ENCODE measurements around the gene IL1R2.

Gene IL1R2

GRCh38 chr2:101981066-101981465, 10.7 kb upstream of the IL1R2 start:
- Histone ChIP-seq H3K9ac (ENCODE audit: low read length) (no peak overlapping the region), H3K4me2 (ENCODE audit: low read length) (no peak overlapping the region), H3K79me2 (ENCODE audit: low read length) (no peaks in the 10 kb centered on the region), H3K27ac (ENCODE audit: low read length) (no peak overlapping the region), H2AFZ (ENCODE audit: low read depth, low read length) (no peak overlapping the region), H3K27me3 (ENCODE audit: low read depth, low read length) (no peaks in the 10 kb centered on the region), H3K36me3 (replicated peaks; ENCODE audit: low read depth, low read length) (no peaks in the 10 kb centered on the region), H3K9me3 (ENCODE audit: insufficient read depth, low read length) (no peaks in the 10 kb centered on the region), H4K20me1 (ENCODE audit: insufficient read depth, low read length) (no peaks in the 10 kb centered on the region), H3K4me1 (ENCODE audit: low read length) (peaks cover 13% of the 10 kb centered on the region), H3K4me3 (ENCODE audit: low read length) (no peak overlapping the region)
- TF ChIP-seq CTCF (IDR thresholded peaks at IDR 0.05; ENCODE audit: low read depth, low read length) = no peak
- TF ChIP-seq EZH2phosphoT487 (IDR thresholded peaks at IDR 0.05; ENCODE audit: low read depth) = no peak

DNA sequence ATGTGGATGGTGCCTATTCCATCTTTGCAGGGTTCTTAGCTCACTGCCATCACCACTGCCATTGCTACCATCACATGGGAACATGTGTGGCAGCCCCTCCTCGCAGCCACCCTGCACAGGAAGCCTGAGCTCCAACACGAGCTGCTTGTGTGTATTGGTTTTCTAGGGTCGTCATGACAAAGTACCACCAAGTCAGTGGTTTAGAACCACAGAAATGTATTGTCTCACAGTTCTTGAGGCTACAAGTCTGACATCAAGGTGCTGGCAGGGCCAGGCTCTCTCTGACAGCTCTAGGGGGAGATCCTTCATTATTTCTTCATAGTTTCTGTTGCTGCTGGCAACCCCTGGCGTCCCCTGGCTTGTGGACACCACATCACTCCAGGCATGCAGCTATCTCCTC, 10.3 kb upstream of the IL1R2 start:
- Histone ChIP-seq H4K20me1 (ENCODE audit: insufficient read depth, low read length) (no peaks in the 10 kb centered on the region), H3K4me2 (ENCODE audit: low read length) (no peak overlapping the region), H2AFZ (ENCODE audit: low read depth, low read length) (no peak overlapping the region), H3K9ac (ENCODE audit: low read length) (no peak overlapping the region), H3K79me2 (ENCODE audit: low read length) (no peaks in the 10 kb centered on the region), H3K4me3 (ENCODE audit: low read length) (no peak overlapping the region), H3K27ac (ENCODE audit: low read length) (no peak overlapping the region), H3K27me3 (ENCODE audit: low read depth, low read length) (no peaks in the 10 kb centered on the region), H3K36me3 (replicated peaks; ENCODE audit: low read depth, low read length) (no peaks in the 10 kb centered on the region), H3K4me1 (ENCODE audit: low read length) (peaks cover 9% of the 10 kb centered on the region), H3K9me3 (ENCODE audit: insufficient read depth, low read length) (no peaks in the 10 kb centered on the region)
- TF ChIP-seq CTCF (IDR thresholded peaks at IDR 0.05; ENCODE audit: low read depth, low read length) (no peak), EZH2phosphoT487 (IDR thresholded peaks at IDR 0.05; ENCODE audit: low read depth) (no peak)

DNA sequence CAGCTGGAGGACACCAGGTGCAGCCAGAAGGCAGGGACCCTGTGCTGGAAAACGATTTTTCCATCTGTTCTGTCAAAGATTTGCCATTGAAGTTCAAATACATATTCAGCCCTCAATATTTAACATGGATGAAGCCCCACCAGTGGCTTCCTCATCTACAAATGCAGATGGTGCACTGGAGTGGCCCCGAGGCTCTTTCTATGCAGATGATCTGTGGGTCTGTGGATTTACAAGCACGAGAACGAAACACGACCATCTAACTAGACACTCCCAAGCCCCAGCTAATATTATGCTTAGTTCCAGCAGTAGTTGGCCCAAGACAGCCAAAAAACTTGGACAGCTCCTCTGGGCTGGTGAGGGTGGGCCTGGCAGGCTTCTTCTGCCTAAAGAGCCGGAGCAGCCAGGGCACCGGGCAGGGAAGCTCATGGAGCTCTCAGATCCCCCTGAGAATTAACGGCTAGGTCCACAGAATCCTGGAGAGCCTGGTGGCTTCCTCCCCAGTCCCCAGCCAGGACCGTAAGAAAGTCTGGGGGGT, 9.2 kb upstream of the IL1R2 start:
- Histone ChIP-seq H3K36me3 (replicated peaks; ENCODE audit: low read depth, low read length) (no peaks in the 10 kb centered on the region), H4K20me1 (ENCODE audit: insufficient read depth, low read length) (no peaks in the 10 kb centered on the region), H3K4me1 (ENCODE audit: low read length) (peaks cover 1% of the 10 kb centered on the region), H3K27me3 (ENCODE audit: low read depth, low read length) (no peaks in the 10 kb centered on the region), H2AFZ (ENCODE audit: low read depth, low read length) (no peak overlapping the region), H3K27ac (ENCODE audit: low read length) (no peak overlapping the region), H3K9me3 (ENCODE audit: insufficient read depth, low read length) (no peaks in the 10 kb centered on the region), H3K9ac (ENCODE audit: low read length) (no peak overlapping the region), H3K4me3 (ENCODE audit: low read length) (no peak overlapping the region), H3K79me2 (ENCODE audit: low read length) (no peaks in the 10 kb centered on the region), H3K4me2 (ENCODE audit: low read length) (no peak overlapping the region)
- no peak for TF ChIP-seq EZH2phosphoT487 (IDR thresholded peaks at IDR 0.05; ENCODE audit: low read depth)
- no peak for TF ChIP-seq CTCF (IDR thresholded peaks at IDR 0.05; ENCODE audit: low read depth, low read length)

DNA sequence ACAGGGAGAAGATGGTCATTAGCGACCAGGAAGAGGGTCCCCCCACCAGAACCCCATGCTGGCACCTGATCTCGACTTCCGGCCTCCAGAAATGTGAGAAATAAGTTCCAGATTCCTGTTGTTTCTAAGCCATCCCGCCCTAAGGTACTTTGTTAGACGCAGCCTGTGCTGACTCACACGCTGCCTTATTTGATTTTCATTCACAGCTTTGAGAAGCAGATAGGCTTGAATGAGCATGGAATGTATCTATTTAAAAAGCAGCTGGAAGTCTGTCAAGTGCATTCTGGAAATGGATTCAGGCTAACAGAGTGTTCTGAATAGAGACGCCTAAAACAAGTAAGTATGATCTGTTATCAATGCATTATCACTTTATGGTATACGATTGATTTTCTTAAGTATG, 8.3 kb upstream of the IL1R2 start:
- Histone ChIP-seq H3K9me3 (ENCODE audit: insufficient read depth, low read length) (no peaks in the 10 kb centered on the region), H2AFZ (ENCODE audit: low read depth, low read length) (no peak overlapping the region), H3K4me1 (ENCODE audit: low read length) (peaks cover 10% of the 10 kb centered on the region), H3K36me3 (replicated peaks; ENCODE audit: low read depth, low read length) (no peaks in the 10 kb centered on the region), H3K27ac (ENCODE audit: low read length) (no peak overlapping the region), H3K9ac (ENCODE audit: low read length) (no peak overlapping the region), H3K4me3 (ENCODE audit: low read length) (no peak overlapping the region), H3K79me2 (ENCODE audit: low read length) (no peaks in the 10 kb centered on the region), H4K20me1 (ENCODE audit: insufficient read depth, low read length) (no peaks in the 10 kb centered on the region), H3K4me2 (ENCODE audit: low read length) (no peak overlapping the region), H3K27me3 (ENCODE audit: low read depth, low read length) (no peaks in the 10 kb centered on the region)
- TF ChIP-seq CTCF (IDR thresholded peaks at IDR 0.05; ENCODE audit: low read depth, low read length) (no peak), EZH2phosphoT487 (IDR thresholded peaks at IDR 0.05; ENCODE audit: low read depth) (no peak)
